Measurements from ENCODE around the gene KRT76. TPM values are rescaled to one million over a fixed set of nuclear protein-coding genes. Genes with fewer than 3 reads are reported as not detected.

The KRT76 gene
- total RNA-seq, 2 experiments from 2014 or later, result not detected

DNA sequence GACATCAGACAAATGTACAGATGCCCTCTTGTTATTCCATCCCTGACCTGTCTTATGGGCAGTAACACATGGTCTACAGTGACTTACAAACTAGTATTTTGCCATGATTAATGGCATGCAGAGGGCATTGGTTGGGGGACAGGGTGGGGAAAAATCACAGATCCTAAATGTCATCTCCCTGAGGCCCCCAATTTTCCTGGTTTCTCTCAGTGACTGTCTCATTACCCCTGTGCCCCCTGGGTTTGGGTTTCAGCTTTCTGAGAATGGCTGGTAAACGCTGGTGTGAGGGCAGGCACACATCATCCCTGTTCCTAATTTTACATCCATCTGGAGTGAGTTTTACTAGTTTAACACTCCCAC lies 10.1 kb downstream of the KRT76 start:
- TF ChIP-seq, protein P1, sequence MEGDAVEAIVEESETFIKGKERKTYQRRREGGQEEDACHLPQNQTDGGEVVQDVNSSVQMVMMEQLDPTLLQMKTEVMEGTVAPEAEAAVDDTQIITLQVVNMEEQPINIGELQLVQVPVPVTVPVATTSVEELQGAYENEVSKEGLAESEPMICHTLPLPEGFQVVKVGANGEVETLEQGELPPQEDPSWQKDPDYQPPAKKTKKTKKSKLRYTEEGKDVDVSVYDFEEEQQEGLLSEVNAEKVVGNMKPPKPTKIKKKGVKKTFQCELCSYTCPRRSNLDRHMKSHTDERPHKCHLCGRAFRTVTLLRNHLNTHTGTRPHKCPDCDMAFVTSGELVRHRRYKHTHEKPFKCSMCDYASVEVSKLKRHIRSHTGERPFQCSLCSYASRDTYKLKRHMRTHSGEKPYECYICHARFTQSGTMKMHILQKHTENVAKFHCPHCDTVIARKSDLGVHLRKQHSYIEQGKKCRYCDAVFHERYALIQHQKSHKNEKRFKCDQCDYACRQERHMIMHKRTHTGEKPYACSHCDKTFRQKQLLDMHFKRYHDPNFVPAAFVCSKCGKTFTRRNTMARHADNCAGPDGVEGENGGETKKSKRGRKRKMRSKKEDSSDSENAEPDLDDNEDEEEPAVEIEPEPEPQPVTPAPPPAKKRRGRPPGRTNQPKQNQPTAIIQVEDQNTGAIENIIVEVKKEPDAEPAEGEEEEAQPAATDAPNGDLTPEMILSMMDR (IDR thresholded peaks at IDR 0.05), result no peak
- ChIA-PET CTCF (interaction anchor here (1.2 kb wide), 1 partner anchor 22 kb away, joined by 3 read pairs; no protein-coding TSS in a partner anchor), POLR2A (no interaction called here)
- intact Hi-C loops (cut with micrococcal nuclease), result no loop called here
- DNase-seq (no peak), ATAC-seq (no peak)
- Mint-ChIP-seq H3K4me3 (no peak overlapping the region), H3K4me1 (ENCODE audit: low read depth) (no peaks in the 10 kb centered on the region), H3K36me3 (ENCODE audit: low read depth) (no peaks in the 10 kb centered on the region), H3K27ac (no peak overlapping the region), H3K9me3 (peaks cover 2% of the 10 kb centered on the region), H3K27me3 (peaks cover 3% of the 10 kb centered on the region)

DNA sequence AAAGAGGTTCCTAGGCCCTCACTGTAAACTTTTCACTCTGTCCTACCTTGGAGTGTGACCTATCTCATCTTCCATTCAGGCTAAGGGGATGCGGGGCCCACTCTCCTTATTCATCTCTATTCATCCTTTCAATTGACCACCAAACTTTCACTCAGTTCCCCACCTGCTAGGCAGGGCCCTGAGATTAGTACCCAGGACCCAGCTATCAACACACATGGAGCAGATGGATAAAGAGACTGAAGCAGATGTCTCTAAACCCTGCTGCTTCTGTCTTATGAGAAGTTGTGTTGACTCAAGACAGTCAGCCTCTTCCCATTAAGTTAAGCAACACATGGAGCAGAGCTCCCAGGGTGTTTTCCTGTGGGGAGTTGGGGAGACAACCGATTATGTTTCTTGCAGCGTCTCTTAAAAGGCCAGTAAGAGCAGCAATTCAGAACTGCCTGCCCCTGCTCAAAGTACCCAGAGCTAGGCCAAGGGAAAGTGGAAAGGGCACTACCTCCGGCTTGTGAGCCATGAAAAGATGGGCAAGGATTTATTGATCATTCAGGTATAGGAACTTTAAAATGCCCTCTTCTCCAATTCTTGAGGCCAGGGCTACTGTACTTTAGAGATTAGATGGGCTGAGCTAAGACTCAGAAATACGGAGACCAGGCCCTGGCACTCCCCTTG lies 10.7 kb downstream of the KRT76 start:
- peaks cover 3% of the 10 kb centered on the region for H3K27me3 Mint-ChIP-seq
- no peaks in the 10 kb centered on the region for H3K4me1 Mint-ChIP-seq (ENCODE audit: low read depth)
- peaks cover 3% of the 10 kb centered on the region for H3K9me3 Mint-ChIP-seq
- H3K36me3 Mint-ChIP-seq (ENCODE audit: low read depth), result no peaks in the 10 kb centered on the region
- TF ChIP-seq, protein P1 (IDR thresholded peaks at IDR 0.05), result no peak
- POLR2A ChIA-PET, result no interaction called here
- no peak for DNase-seq
- intact Hi-C loops (cut with micrococcal nuclease), result no loop called here
- no peak overlapping the region for H3K4me3 Mint-ChIP-seq
- ATAC-seq, result no peak
- CTCF ChIA-PET, result interaction anchor here (1.2 kb wide), 1 partner anchor 21 kb away, joined by 3 read pairs; no protein-coding TSS in a partner anchor
- no peak overlapping the region for H3K27ac Mint-ChIP-seq

- H3K4me3 Mint-ChIP-seq, result no peak overlapping the region
- H3K27ac Mint-ChIP-seq, result no peak overlapping the region
- intact Hi-C loops (cut with micrococcal nuclease), result no loop called here
- CTCF ChIA-PET, result interaction anchor here (1.2 to 1.3 kb wide), 2 partner anchors 12 to 20 kb away, joined by 3 read pairs; partner anchors contain the start of gene KRT76
- ATAC-seq (no peak), DNase-seq (no peak)
- POLR2A ChIA-PET, result no interaction called here
- H3K27me3 Mint-ChIP-seq, result peaks cover 3% of the 10 kb centered on the region
- no peaks in the 10 kb centered on the region for H3K4me1 Mint-ChIP-seq (ENCODE audit: low read depth)
- TF ChIP-seq, protein P1 (IDR thresholded peaks at IDR 0.05), result no peak
- peaks cover 11% of the 10 kb centered on the region for H3K9me3 Mint-ChIP-seq
- no peaks in the 10 kb centered on the region for H3K36me3 Mint-ChIP-seq (ENCODE audit: low read depth)
Measured at GRCh38 chr12:52765702-52766101, 11.4 kb downstream of the KRT76 start.

- intact Hi-C loops (cut with micrococcal nuclease), result no loop called here
- Mint-ChIP-seq H3K36me3 (ENCODE audit: low read depth) (no peaks in the 10 kb centered on the region), H3K4me1 (ENCODE audit: low read depth) (no peaks in the 10 kb centered on the region), H3K4me3 (no peak overlapping the region), H3K9me3 (peaks cover 18% of the 10 kb centered on the region), H3K27me3 (no peaks in the 10 kb centered on the region), H3K27ac (no peak overlapping the region)
- TF ChIP-seq, protein P1 (IDR thresholded peaks at IDR 0.05), result no peak
- ChIA-PET POLR2A (no interaction called here), CTCF (interaction anchor here (1.2 to 1.5 kb wide), 2 partner anchors 10 to 120 kb away, joined by 3 to 4 read pairs; no protein-coding TSS in a partner anchor)
- DNase-seq (no peak), ATAC-seq (no peak)
Measured at GRCh38 chr12:52763991-52764390, 13.2 kb downstream of the KRT76 start.

DNA sequence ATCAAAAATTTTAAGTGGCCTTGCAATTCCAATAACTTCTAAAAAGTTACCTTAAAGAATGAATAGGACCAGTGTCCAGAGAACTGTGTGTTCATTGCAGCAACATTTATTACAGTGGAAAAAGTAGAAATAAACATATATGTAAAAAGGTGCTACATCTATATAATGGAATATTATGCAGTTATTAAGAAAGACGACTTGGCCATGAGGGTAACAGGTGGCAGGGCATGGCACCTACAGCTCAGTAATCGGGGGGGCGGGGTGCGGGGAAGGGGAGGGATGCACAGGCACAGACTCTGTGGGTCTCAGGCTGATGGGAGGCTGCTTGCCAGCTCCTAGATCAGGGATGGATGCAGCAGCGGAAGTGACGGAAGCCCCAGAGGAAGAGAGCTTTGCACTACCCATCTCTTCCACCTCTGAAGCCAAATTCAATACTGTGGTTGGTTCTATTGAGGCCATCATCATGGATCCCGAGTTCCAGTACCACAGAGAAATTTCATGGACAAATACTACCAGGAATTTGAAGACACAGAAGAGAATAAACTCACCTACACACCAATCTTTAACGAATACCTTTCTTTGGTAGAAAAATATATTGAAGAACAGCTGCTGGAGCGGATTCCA lies 14.0 kb downstream of the KRT76 start:
- DNase-seq (no peak), ATAC-seq (no peak)
- Mint-ChIP-seq H3K4me3 (no peak overlapping the region), H3K36me3 (ENCODE audit: low read depth) (no peaks in the 10 kb centered on the region), H3K27me3 (no peaks in the 10 kb centered on the region), H3K4me1 (ENCODE audit: low read depth) (no peaks in the 10 kb centered on the region), H3K9me3 (peaks cover 20% of the 10 kb centered on the region), H3K27ac (no peak overlapping the region)
- intact Hi-C loops (cut with micrococcal nuclease), result no loop called here
- ChIA-PET POLR2A (no interaction called here), CTCF (interaction anchor here (1.5 kb wide), 1 partner anchor 121 kb away, joined by 3 read pairs; no protein-coding TSS in a partner anchor)
- TF ChIP-seq, protein P1 (IDR thresholded peaks at IDR 0.05), result no peak
